HL-60 (cell line): ENCODE data around the gene OR4D1.

Experiments
- DNase-seq, 2 experiments: peaks; one replicate each; pipeline ENCODE4 v3.0.0-alpha.2; 2010 to 2020; ENCODE audit warnings: low read depth in 1 of 2, low spot score in 1 of 2
- H3K27ac ChIP-seq: fragments of 250-450 bp; sonication (Bioruptor Pico); replicated peaks from 2 replicates; pipeline ENCODE4 v1.5.1; 2020; ENCODE audit warnings: mild to moderate bottlenecking, moderate library complexity
- H3K27me3 ChIP-seq: fragments of 250-450 bp; sonication (Bioruptor Pico); 2 replicates; pipeline ENCODE4 v1.5.1; 2021; ENCODE audit warnings: mild to moderate bottlenecking, moderate library complexity; ENCODE audit not compliant: insufficient read depth, poor library complexity, severe bottlenecking
- H3K4me3 ChIP-seq: replicated peaks from 2 replicates; pipeline ENCODE4 v1.5.1; 2011; ENCODE audit warnings: mild to moderate bottlenecking, control low read depth, low read length; ENCODE audit not compliant: insufficient read depth
- CTCF ChIP-seq: IDR thresholded peaks from one replicate; pipeline ENCODE4 v1.5.1; 2011; ENCODE audit warnings: low read length, control low read depth, inconsistent platforms; ENCODE audit not compliant: insufficient read depth
- GABPA ChIP-seq: IDR thresholded peaks from 2 replicates; pipeline ENCODE4 v1.6.1; 2012; ENCODE audit warnings: low read depth
- POLR2AphosphoS5 ChIP-seq: IDR thresholded peaks from 2 replicates; pipeline ENCODE4 v1.6.1; 2012; ENCODE audit warnings: low read depth
- REST ChIP-seq: IDR thresholded peaks from 2 replicates; pipeline ENCODE4 v1.6.1; 2012; ENCODE audit warnings: low read depth; ENCODE audit not compliant: insufficient replicate concordance
- SPI1 ChIP-seq: IDR thresholded peaks from 2 replicates; pipeline ENCODE4 v1.6.1; 2012; ENCODE audit warnings: low read depth, mild to moderate bottlenecking, borderline replicate concordance

The OR4D1 gene

GRCh38 chr17:58200024-58200633 is 51.9 kb downstream of the OR4D1 start:
- TF ChIP-seq CTCF (peak; percentile 21), SPI1 (no peak), REST (no peak)
- no peaks in the 10 kb centered on the region for H3K27me3 ChIP-seq
- no peak overlapping the region for H3K4me3 ChIP-seq
- DNase-seq: peak in 1 of 2 experiments; percentile 61
- H3K27ac ChIP-seq: no peak overlapping the region

GRCh38 chr17:58202859-58203258 is 54.7 kb downstream of the OR4D1 start:
- no peak for DNase-seq
- TF ChIP-seq SPI1: no peak
- TF ChIP-seq GABPA: no peak
- TF ChIP-seq REST: no peak
- TF ChIP-seq CTCF: no peak
- no peak for TF ChIP-seq POLR2AphosphoS5

GRCh38 chr17:58204796-58205195 is 56.6 kb downstream of the OR4D1 start:
- no peaks in the 10 kb centered on the region for H3K27me3 ChIP-seq
- no peak for DNase-seq
- H3K4me3 ChIP-seq: no peak overlapping the region
- H3K27ac ChIP-seq: no peak overlapping the region
- TF ChIP-seq CTCF (no peak), POLR2AphosphoS5 (no peak), REST (no peak), SPI1 (no peak), GABPA (no peak)

More at GRCh38 chr17:58202859-58203258, 54.7 kb downstream of the OR4D1 start:
- H3K4me3 ChIP-seq: no peak overlapping the region
- H3K27me3 ChIP-seq: no peaks in the 10 kb centered on the region
- no peak overlapping the region for H3K27ac ChIP-seq
